GM19238 (cell line): Measurements from ENCODE around the gene ENPP1.
"Not testable (repeated sequence)": the region's sequence is repeated elsewhere in the genome, so short reads cannot be mapped to it uniquely, and the experiment has no call there.

Experiments used
- DNase-seq: peaks from one replicate; pipeline ENCODE4 v3.0.0; 2011; ENCODE audit warnings: low spot score; ENCODE audit not compliant: insufficient read length

The ENPP1 gene

DNA sequence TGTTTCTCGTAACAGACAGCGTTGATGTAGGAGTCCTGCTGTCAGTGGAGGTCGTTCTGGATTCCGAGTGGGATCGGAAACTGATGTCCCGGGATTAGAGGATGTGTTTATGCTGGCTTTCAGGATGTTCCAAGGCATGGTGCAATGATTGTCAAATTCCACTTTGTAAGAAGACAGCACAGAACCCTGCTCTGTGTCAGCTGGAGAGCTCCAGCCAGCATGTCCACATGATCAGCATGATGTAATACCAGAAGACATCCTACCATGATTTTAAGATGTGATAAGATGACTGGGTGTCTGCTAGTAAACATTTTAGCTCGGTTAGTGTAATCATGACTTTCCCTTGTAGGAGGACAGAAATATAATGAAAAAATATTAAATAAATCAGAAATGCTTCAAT, 20.3 kb downstream of the ENPP1 start:
- no peak for DNase-seq

GRCh38 chr6:131828951-131829350, 21.1 kb downstream of the ENPP1 start:
- DNase-seq = no peak

GRCh38 chr6:131831392-131831791, 23.6 kb downstream of the ENPP1 start:
- DNase-seq = no peak

GRCh38 chr6:131831886-131832285, 24.1 kb downstream of the ENPP1 start:
- DNase-seq = no peak

DNA sequence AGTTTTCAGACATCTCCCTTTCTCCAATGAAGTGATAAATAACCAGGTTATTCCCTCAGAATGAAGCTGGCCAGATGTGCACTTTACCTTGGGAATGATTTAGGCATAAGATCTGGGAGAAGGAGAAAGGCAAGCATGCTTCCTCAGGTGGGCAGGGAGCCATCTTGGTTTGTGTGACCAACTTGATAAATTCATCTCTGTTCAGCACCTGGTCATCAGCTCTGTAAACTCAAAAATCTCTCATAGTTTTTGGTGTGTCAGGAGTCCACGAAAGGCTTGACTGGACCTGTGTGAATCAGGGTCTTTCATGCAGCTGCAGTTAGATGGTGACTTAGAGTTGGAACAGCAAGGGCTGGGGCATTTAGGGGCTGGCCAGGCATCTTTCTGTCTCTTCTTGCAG, 24.5 kb downstream of the ENPP1 start:
- no peak for DNase-seq

GRCh38 chr6:131838051-131838450, 30.2 kb downstream of the ENPP1 start:
- DNase-seq = no peak

DNA sequence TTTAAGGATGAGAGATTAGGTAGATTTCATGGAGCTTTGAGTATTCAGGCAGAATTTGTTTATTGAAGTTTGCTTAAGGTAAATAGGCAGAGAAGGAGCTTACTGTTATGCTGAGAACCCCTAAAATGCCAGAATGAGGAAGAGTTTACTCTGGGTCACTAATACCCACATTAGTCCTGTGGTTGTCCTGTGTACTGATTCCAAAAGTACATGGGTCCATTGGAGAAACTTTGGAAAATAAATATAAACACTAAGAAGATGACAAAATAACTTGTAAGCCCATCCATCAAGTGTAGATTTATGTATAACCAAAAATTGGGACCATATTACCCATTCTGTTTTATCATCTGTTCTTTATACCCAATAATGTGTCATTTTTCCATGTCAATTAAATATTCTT, 31.6 kb downstream of the ENPP1 start:
- DNase-seq = no peak

GRCh38 chr6:131840441-131840840, 32.6 kb downstream of the ENPP1 start:
- DNase-seq = no peak

DNA sequence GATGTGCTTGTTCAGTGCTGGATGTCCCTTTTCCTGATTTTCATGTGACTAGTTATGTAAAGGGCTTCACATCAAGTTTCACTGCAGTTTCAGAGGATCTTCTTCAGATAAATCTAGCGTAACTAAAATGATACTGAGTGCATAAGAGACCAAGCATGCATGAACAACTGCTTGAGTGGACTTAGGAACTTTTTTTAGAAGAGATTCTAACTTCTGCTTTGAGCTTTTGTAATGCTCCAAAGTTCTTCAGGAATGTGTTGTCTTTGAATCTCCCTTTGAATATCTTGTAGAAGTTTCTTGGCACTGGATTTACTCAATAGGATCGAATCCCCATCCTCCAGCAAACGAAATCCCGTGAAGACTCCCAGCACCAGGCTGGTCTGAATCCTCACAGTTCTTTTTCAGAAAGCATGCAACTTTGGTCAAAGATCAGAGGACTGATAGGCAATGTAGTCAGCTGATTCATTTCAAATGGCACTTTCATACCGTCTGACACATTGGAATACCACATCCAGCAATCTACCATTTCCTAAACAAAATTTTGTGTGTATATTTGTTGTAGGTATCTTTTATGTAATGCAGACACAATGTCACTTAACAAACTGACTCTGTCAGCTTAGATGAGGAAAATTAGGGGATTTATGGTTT, 33.2 kb downstream of the ENPP1 start:
- DNase-seq = no peak

DNA sequence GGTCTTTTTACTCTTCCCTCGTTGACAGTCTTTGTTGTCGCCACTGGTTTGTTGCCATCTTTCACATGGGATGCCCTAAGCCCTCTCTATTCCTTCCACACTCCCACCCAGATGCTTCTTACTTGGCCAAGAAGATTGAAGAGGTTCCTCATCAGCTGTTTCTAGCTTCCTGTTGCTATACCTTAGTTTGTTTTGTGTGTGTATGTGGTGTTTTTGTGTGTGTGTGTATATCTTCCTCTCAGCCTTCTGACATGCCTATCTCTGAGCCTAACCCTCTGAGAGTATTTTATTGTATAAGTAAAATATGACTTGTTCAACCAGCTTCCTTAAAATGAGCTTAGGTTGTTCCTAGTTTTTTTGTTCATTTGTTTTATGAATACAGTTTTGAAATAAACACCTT, 35.9 kb downstream of the ENPP1 start:
- DNase-seq = no peak

- DNase-seq = no peak
Observed at GRCh38 chr6:131844243-131844841, 36.5 kb downstream of the ENPP1 start.

- no peak for DNase-seq
Observed at GRCh38 chr6:131846023-131846663, 38.3 kb downstream of the ENPP1 start.

DNA sequence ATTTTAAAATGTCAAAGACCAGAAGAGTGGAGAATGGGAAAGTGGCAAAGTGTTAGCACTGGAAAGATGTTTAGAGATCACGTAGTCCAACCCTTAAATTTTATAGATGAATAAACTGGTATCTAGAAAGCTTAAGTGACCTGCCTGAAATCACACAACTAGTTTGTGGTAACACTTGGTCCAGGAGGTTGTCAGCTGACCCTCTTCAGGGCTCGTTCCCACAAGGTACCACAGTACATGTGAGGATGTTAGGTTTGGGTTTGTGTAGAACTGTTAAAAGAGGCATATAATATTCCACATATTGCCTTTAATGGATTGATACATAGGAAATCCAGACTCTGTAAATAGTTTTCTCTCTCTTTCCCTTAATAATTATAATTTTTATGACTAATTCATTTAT, 39.1 kb downstream of the ENPP1 start:
- DNase-seq = no peak

GRCh38 chr6:131849799-131850198, 42.0 kb downstream of the ENPP1 start:
- DNase-seq = no peak

DNA sequence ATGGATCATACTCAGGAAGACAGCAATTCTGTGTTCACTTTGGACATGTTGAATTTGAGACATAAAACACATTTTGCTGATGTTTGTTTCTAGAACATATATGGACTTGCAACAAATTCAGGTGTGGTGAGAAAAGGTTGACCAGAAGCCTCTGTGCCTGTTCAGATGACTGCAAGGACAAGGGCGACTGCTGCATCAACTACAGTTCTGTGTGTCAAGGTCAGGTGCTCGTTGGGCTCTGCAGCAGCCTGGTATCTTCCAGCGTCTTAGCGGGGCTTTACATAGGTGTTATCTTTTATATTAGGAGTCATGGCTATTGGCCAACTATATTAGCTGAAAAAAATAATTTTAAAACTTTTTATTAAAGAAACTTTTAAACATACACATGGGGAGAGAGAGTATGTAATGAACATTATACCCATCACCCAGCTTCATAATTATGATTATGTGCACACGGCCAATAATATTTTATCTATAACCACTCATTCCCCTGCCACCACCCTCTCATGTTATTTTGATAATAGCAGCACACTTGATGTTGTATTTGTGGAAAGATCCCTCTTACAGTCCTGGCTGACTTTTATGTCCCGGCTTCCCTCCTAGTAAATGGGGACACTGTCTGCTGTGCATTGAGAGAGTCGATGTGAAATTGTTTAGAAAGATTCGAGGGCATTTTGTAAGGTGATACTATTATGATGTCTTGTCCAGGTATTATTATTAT, 43.4 kb downstream of the ENPP1 start:
- DNase-seq = no peak

DNA sequence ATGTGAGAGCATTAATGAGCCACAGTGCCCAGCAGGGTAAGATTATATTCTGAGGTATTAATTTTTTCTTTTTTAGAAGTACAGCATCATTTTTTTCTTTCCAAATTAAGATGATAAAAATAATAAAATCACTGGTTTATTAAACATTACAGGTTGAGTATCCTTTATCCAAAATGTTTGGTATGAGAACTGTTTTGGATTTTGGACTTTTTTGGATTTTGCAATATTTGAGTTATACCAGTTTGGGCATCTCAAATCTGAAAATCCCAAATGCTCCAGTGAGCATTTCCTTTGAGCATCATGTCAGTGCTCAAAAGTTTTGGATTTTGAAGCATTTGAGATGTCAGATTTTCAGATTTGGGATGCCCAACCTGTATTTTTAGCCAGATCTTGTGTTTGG, 44.4 kb downstream of the ENPP1 start:
- DNase-seq = no peak

DNA sequence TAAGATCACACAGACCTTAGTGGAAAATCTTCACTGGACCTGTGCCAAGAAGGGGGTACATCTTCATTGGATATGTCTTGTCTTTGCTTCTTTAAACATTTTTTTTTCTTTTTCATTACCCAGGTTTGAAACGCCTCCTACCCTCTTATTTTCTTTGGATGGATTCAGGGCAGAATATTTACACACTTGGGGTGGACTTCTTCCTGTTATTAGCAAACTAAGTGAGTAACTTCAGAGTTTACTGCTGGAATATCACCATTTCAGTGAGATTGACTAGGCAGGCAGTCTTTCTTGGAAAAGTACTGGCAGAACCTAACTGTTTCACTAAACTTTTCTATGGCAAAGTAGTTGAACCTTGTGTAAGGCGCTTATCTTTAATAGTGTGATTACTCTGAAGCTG, 47.0 kb downstream of the ENPP1 start:
- DNase-seq = no peak

DNA sequence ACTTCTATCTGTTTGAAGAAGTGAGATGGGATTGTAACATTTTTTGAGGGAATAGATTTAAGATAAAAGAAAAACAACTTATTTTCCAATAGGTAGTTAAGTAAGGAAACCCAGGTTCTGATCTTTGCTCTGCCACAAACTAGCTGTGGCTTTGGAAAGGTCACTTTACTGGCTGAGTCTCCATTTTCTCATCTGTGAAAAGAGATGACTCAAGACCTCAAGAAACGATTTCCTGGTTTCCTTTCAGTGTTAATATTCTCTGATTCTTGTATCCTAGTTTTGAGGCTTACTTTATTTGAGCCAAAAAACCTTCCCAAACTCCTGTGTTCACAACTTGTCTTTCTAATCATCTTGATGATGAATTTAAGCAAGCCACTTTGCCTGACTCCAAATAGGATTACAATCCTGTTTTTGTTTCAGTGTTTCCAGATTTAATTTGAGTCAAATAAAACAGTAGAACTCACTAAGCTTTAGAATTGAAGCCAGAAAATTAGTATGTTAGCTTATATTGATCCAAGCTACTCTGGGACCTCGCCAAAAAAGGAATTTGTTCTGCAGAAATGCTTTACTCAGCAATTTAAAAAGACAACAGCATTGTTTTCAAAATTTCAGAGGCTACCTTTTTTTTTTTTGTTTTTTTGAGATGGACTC, 51.1 kb downstream of the ENPP1 start:
- no peak for DNase-seq

DNA sequence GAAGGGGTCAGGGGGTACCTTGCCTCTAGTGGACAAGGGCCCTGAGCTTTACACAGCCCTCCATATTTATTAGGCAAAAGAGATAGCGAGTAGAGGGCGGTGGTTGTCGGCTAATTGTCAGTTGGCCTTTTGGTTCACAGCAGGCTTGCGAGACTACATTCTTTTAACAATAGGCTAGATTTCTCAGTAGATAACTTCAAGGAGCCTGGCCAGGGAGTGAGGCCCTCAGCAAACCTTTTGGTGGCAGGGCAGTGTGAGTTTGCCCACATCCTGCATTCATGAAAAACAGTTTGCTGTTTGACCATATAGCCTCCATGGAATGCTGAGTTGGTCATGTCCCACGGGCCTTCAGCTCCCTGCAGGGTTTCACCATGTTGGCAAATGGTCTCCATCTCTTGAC, 51.8 kb downstream of the ENPP1 start:
- DNase-seq = not testable (repeated sequence)

GRCh38 chr6:131861381-131861780, 53.6 kb downstream of the ENPP1 start:
- DNase-seq = no peak

DNA sequence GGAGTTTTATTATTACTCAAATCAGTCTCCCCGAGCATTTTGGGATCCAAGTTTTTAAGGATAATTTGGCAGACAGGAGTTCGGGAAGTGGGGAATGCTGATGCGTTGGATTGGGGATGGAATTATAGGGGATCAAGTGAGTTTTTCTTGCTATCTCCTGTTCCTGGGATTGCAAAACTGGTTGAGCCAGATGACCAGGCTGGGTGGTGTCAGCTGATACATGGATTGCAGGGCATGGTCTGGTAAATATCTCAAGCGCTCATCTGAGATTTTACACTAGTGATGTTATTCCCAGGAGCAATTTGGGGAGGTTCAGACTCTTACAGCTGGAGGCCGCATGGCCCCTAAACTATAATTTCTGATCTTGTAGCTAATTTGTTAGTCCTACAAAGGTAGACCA, 54.7 kb downstream of the ENPP1 start:
- no peak for DNase-seq

DNA sequence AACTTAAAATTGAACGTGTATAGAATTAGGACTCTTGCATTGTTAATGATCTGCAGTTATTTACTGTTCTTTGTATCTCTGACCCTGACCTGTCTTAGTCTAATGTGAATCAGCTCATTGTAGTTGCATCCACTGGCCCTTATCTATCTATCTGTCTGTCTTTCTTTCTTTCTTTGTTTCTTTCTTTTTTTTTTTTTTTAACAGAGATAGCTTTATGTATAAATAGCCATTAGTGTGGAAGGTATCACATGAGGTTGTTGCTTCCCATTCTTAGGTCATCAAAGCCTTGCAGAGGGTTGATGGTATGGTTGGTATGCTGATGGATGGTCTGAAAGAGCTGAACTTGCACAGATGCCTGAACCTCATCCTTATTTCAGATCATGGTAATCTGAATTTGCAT, 59.9 kb downstream of the ENPP1 start:
- no peak for DNase-seq
